A673 (cell line): ENCODE results near the gene SDK1. TPM values are rescaled to one million over a fixed set of nuclear protein-coding genes. Genes with fewer than 3 reads are reported as not detected.

Source experiments
- BruUV-seq: library from RNA; stranded (reverse); fragments of 400-500 nt; replicated peaks from 2 replicates; lab custom pipeline; 2021; lab: Mats Ljungman, UMichigan
- CTCF ChIA-PET: fragments of 300-600 bp; sonication (Branson Sonifier 250); formaldehyde crosslinking; loops from one replicate; lab custom pipeline; 2022; ENCODE audit warnings: antibody characterized with exemption; lab: Charles Lee
- POLR2A ChIA-PET: fragments of 300-600 bp; sonication (Branson Sonifier 250); formaldehyde crosslinking; loops from one replicate; lab custom pipeline; 2022; ENCODE audit warnings: antibody characterized with exemption; ENCODE audit not compliant: low non-redundant PET; lab: Charles Lee
- DNase-seq: peaks from one replicate; pipeline ENCODE4 v3.0.0-alpha.2; 2015; ENCODE audit warnings: low spot score
- H3K27ac ChIP-seq: fragments of 200-600 bp; sonication (generic); 2 replicates; pipeline ENCODE4 v1.5.1; 2016; ENCODE audit warnings: mixed run types, low read depth, mild to moderate bottlenecking, mixed read lengths, antibody characterized with exemption, low read length; ENCODE audit not compliant: poor library complexity, severe bottlenecking
- H3K27me3 ChIP-seq: fragments of 200-600 bp; sonication (generic); replicated peaks from 2 replicates; pipeline ENCODE4 v1.6.1; 2017; ENCODE audit warnings: mixed run types, low read depth, mild to moderate bottlenecking, mixed read lengths, antibody characterized with exemption, low read length; ENCODE audit not compliant: insufficient read depth, poor library complexity
- H3K36me3 ChIP-seq: fragments of 200-600 bp; sonication (generic); 2 replicates; pipeline ENCODE4 v1.6.1; 2016; ENCODE audit warnings: mixed run types, mild to moderate bottlenecking, mixed read lengths, antibody characterized with exemption, low read length; ENCODE audit not compliant: insufficient read depth, poor library complexity, severe bottlenecking
- H3K4me1 ChIP-seq: fragments of 200-600 bp; sonication (generic); 2 replicates; pipeline ENCODE4 v1.6.1; 2017; ENCODE audit warnings: mixed run types, mild to moderate bottlenecking, mixed read lengths, antibody characterized with exemption, low read length; ENCODE audit not compliant: insufficient read depth, poor library complexity, severe bottlenecking
- H3K4me3 ChIP-seq: fragments of 200-600 bp; sonication (generic); 2 replicates; pipeline ENCODE4 v1.5.1; 2016; ENCODE audit warnings: low read depth, mixed run types, mild to moderate bottlenecking, mixed read lengths, low read length; ENCODE audit not compliant: poor library complexity, severe bottlenecking
- H3K9me3 ChIP-seq: fragments of 200-600 bp; sonication (generic); 2 replicates; pipeline ENCODE4 v1.6.1; 2016; ENCODE audit warnings: mixed run types, low read depth, mild to moderate bottlenecking, mixed read lengths, antibody characterized with exemption, low read length; ENCODE audit not compliant: poor library complexity, severe bottlenecking
- EZH2 ChIP-seq: fragments of 200-600 bp; sonication (generic); IDR thresholded peaks from 2 replicates; pipeline ENCODE4 v1.6.1; 2017; ENCODE audit warnings: borderline replicate concordance, low read depth, mild to moderate bottlenecking, mixed read lengths, antibody characterized with exemption, low read length; ENCODE audit not compliant: poor library complexity, severe bottlenecking
- intact Hi-C: fragments of 100-400 bp; cut with micrococcal nuclease; formaldehyde crosslinking; loops from one replicate; pipeline ENCODE4 v1.10.0; 2022; ENCODE audit not compliant: unreplicated experiment
- total RNA-seq: library from RNA; stranded (reverse); gene quantifications from 2 replicates; pipeline ENCODE4 v1.2.3, GENCODE V29; 2021
- TF ChIP-seq, protein P1 (sequence below): fragments of 300-800, 200-600 bp; sonication (generic); conservative IDR thresholded peaks from 2 replicates; pipeline ENCODE4 v1.5.1; 2017; ENCODE audit warnings: low read depth, mild to moderate bottlenecking, antibody characterized with exemption, low read length, moderate library complexity, mixed read lengths

The SDK1 gene
- total RNA-seq, 1 experiment from 2014 or later: 14.7 TPM

DNA sequence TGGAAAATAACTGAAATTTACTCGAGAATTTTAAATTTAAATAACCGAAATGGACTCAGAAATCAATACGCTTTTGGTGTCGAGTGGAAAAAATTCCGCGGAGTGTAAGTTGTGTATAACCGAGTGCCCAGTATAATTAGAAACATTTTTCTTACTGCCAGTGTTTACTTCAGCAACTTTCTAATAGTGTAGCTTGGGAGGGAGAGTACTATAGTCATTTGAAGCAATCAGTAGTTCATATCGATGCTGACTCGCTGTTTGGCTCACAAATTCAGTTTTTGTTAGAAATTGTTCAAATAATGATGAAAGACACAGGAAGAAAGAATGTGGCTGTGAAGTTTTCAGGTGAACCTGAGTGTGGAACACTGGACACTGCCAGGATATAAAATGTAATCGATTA, 722.5 kb downstream of the SDK1 start:
- no TSS peak for BruUV-seq

DNA sequence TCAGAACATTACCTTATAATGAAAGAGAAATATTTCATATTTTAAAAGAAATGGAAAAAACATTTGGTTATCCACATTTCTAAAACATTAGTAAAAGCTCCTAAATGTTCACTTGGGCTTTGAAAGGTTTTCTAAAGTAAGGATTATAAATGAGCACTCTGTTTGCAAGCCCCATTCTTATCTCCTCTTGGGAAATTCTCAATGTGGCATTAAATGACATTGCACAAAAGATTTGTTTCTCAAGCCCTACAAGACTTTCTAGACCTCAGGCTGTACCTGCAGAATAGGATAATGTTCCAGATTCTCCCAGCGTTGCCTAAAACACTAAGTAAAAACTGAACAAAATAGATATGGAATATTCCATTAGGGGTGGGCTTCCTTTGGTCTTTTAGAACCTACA, 723.1 kb downstream of the SDK1 start:
- POLR2A ChIA-PET: no interaction called here

More for the DNA sequence above, 722.5 kb downstream of the SDK1 start:
- intact Hi-C loops: no loop called here
- Histone ChIP-seq H3K27ac (no peak overlapping the region), H3K4me1 (no peaks in the 10 kb centered on the region), H3K36me3 (no peaks in the 10 kb centered on the region), H3K9me3 (peaks cover 8% of the 10 kb centered on the region), H3K4me3 (no peak overlapping the region), H3K27me3 (no peaks in the 10 kb centered on the region)
- no peak for DNase-seq
- ChIA-PET POLR2A (no interaction called here), CTCF (no interaction called here)
- TF ChIP-seq EZH2: no peak
- TF ChIP-seq, protein P1, sequence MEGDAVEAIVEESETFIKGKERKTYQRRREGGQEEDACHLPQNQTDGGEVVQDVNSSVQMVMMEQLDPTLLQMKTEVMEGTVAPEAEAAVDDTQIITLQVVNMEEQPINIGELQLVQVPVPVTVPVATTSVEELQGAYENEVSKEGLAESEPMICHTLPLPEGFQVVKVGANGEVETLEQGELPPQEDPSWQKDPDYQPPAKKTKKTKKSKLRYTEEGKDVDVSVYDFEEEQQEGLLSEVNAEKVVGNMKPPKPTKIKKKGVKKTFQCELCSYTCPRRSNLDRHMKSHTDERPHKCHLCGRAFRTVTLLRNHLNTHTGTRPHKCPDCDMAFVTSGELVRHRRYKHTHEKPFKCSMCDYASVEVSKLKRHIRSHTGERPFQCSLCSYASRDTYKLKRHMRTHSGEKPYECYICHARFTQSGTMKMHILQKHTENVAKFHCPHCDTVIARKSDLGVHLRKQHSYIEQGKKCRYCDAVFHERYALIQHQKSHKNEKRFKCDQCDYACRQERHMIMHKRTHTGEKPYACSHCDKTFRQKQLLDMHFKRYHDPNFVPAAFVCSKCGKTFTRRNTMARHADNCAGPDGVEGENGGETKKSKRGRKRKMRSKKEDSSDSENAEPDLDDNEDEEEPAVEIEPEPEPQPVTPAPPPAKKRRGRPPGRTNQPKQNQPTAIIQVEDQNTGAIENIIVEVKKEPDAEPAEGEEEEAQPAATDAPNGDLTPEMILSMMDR: no peak

DNA sequence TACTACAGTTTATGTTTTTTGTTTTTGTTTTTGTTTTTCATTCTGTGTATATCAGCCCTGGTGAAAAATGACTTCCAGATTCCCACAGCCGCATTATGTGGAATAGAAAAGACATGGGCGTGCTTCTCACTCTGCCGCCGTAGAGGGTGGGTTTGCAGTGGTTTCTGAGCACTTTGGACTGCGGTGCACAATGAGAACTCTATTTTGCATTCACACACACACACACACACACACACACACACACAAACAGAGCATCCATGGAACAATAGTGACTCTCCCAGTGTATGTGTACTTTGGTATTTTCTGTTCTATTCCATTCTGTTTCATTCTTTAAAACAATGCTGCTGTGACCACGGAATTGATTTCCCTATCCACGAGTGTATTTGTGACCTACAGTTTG, 723.8 kb downstream of the SDK1 start:
- Histone ChIP-seq H3K9me3 (no peaks in the 10 kb centered on the region), H3K4me3 (no peak overlapping the region), H3K4me1 (no peaks in the 10 kb centered on the region), H3K27me3 (no peaks in the 10 kb centered on the region), H3K27ac (no peak overlapping the region), H3K36me3 (no peaks in the 10 kb centered on the region)
- intact Hi-C loops: no loop called here
- TF ChIP-seq EZH2: no peak
- TF ChIP-seq, protein P1: no peak
- DNase-seq: no peak
- no TSS peak for BruUV-seq
- ChIA-PET CTCF (interaction anchor here (0.7 kb wide), 1 partner anchor 1060 kb away, joined by 5 read pairs; no protein-coding TSS in a partner anchor), POLR2A (no interaction called here)

More for the DNA sequence above, 723.1 kb downstream of the SDK1 start:
- TF ChIP-seq, protein P1: no peak
- TF ChIP-seq EZH2: no peak
- H3K4me3 ChIP-seq: no peak overlapping the region
- H3K27me3 ChIP-seq: no peaks in the 10 kb centered on the region
- no peaks in the 10 kb centered on the region for H3K36me3 ChIP-seq
- no peaks in the 10 kb centered on the region for H3K4me1 ChIP-seq
- intact Hi-C loops: no loop called here
- no TSS peak for BruUV-seq
- DNase-seq: no peak
- no peak overlapping the region for H3K27ac ChIP-seq
- CTCF ChIA-PET: interaction anchor here (0.7 kb wide), 1 partner anchor 1060 kb away, joined by 5 read pairs; no protein-coding TSS in a partner anchor
- H3K9me3 ChIP-seq: peaks cover 3% of the 10 kb centered on the region
